ENCODE results near the gene ABCC1.

ABCC1 gene

DNA sequence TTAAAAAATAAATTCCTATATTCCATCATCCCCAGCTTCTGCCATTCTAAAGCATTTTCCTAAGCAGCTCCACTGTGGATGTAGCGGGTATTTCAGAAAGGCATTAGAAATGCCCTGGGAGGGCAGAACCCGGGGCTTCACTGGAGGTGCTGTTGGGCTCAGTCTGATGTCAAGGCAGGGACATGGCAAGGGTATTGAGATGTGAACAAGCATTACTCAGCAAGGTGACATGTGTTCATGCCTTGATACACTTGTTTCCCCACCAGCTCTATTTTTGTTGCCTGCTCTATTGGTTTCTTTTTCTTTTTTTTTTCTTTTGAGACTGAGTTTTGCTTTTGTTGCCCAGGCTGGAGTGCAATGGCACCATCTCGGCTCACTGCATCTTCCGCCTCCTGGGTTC lies 35.7 kb downstream of the ABCC1 start:
- Histone ChIP-seq H3K4me3 (ENCODE audit: low read depth in 1 of 2, low read length in 1 of 2) (no peak overlapping the region), H3K9me3 (peaks cover 9% of the 10 kb centered on the region), H3K4me1 (ENCODE audit: control insufficient read depth in 1 of 2, insufficient read depth in 1 of 2, low read depth in 1 of 2, low read length in 1 of 2) (peaks cover 25 to 31% of the 10 kb centered on the region in 2 experiments), H3K27me3 (no peaks in the 10 kb centered on the region), H3K36me3 (no peaks in the 10 kb centered on the region), H3K27ac (no peak overlapping the region)
- TF ChIP-seq, protein P1, sequence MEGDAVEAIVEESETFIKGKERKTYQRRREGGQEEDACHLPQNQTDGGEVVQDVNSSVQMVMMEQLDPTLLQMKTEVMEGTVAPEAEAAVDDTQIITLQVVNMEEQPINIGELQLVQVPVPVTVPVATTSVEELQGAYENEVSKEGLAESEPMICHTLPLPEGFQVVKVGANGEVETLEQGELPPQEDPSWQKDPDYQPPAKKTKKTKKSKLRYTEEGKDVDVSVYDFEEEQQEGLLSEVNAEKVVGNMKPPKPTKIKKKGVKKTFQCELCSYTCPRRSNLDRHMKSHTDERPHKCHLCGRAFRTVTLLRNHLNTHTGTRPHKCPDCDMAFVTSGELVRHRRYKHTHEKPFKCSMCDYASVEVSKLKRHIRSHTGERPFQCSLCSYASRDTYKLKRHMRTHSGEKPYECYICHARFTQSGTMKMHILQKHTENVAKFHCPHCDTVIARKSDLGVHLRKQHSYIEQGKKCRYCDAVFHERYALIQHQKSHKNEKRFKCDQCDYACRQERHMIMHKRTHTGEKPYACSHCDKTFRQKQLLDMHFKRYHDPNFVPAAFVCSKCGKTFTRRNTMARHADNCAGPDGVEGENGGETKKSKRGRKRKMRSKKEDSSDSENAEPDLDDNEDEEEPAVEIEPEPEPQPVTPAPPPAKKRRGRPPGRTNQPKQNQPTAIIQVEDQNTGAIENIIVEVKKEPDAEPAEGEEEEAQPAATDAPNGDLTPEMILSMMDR (IDR thresholded peaks at IDR 0.05), result no peak

DNA sequence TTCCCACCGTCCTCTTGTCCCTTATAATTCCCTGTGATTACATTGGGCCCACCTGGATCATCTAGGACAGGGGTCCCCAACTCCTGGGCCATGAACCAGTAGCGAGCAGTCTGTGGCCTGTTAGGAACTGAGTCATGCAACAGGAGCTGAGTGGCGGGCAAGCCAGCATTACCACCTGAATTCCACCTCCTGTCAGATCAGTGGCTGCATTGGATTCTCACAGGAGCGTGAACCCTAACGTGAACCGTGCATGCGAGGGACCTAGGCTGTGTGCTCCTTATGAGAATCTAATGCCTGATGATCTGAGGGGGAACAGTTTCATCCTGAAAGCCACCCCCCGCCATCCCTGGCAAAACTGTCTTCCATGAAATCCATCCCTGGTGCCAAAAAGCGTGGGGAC lies 36.8 kb downstream of the ABCC1 start:
- H3K27ac ChIP-seq, result no peak overlapping the region
- H3K9me3 ChIP-seq, result peaks cover 9% of the 10 kb centered on the region
- H3K36me3 ChIP-seq, result peaks cover under 1% of the 10 kb centered on the region
- no peak overlapping the region for H3K4me3 ChIP-seq (ENCODE audit: low read depth in 1 of 2, low read length in 1 of 2)
- H3K4me1 ChIP-seq (ENCODE audit: control insufficient read depth in 1 of 2, insufficient read depth in 1 of 2, low read depth in 1 of 2, low read length in 1 of 2), result peaks cover 25 to 34% of the 10 kb centered on the region in 2 experiments
- TF ChIP-seq, protein P1 (IDR thresholded peaks at IDR 0.05), result no peak
- H3K27me3 ChIP-seq, result no peaks in the 10 kb centered on the region

DNA sequence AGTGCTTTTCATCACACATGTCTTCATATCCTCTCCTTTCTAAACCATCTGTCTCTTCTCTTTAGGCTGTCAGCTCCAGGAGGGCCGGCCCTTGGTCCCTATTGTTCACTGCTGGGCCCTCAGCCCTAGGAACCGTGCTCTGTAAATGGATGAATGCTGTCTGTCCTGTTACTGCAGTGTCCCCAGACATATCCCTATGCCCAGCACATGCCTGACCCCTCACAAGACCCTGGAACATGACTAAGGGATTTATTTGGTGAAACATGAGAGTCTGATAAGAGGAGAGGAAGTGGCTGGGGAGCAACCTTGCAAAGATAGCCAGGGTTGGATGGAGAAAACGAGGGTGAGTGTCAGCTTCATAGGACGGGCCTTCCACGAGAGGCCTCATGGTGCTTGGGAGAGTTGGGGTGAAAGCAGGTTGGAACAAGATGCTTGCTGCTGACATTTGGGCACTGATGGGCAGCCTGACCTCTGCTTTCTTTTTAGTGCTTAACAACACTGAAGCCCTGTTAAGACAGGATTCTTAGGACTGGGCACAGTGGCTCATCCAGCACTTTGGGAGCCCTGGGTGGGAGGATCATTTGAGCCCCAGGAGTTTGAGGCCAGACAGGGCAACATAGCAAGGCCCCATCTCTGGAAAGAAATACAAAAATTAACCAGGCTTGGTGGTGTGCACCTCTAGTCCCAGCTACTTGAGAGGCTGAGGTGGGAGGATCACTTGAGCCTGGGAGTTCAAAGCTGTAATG lies 39.0 kb downstream of the ABCC1 start:
- Histone ChIP-seq H3K27ac (peak overlapping the region; percentile 76), H3K36me3 (peaks cover 6% of the 10 kb centered on the region), H3K9me3 (no peaks in the 10 kb centered on the region), H3K4me3 (ENCODE audit: low read depth in 1 of 2, low read length in 1 of 2) (no peak overlapping the region), H3K4me1 (ENCODE audit: control insufficient read depth in 1 of 2, insufficient read depth in 1 of 2, low read depth in 1 of 2, low read length in 1 of 2) (peaks cover 25 to 34% of the 10 kb centered on the region in 2 experiments), H3K27me3 (no peaks in the 10 kb centered on the region)
- TF ChIP-seq, protein P1 (IDR thresholded peaks at IDR 0.05), result no peak

DNA sequence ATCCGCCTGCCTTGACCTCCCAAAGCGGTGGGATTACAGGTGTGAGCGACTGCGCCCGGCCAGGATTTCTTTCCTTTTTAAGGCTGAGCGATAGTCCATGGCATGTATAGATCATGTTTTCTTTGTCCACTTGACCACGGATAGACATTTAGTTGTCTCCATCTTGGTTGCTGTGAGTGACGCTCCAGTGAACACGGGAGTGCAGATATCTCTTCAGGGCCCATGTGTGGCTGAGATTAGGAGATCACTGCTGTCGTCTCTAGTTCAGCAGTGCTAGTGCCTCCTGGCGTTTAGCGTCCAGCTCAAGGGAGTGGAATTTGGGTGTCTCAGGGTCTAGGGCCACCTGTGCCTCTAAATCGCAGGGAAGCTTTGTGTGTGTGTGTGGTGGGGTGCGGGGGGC lies 41.5 kb downstream of the ABCC1 start:
- Histone ChIP-seq H3K4me3 (ENCODE audit: low read depth in 1 of 2, low read length in 1 of 2) (no peak overlapping the region), H3K36me3 (peaks cover 11% of the 10 kb centered on the region), H3K4me1 (ENCODE audit: control insufficient read depth in 1 of 2, insufficient read depth in 1 of 2, low read depth in 1 of 2, low read length in 1 of 2) (peaks cover 25 to 34% of the 10 kb centered on the region in 2 experiments), H3K27me3 (no peaks in the 10 kb centered on the region), H3K27ac (no peak overlapping the region), H3K9me3 (no peaks in the 10 kb centered on the region)
- TF ChIP-seq, protein P1 (IDR thresholded peaks at IDR 0.05), result no peak

DNA sequence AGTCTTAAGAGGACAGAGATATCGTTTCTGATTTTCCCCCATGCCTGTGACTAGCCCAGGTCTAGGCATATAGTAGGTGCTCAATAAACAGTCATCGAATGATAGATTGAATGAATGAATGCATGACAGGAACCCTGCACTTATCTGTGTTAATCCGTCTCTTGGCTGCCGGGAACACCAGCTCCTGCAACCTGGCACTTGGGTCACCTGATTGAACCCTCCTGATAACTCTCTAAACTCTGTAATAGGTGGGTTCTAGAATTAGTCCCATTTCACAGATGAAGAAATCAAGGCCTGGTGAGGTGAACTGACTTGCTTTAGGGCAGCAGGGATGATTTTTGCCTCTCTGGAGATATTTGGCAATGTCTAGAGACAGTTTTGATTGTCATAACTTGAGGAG lies 43.7 kb downstream of the ABCC1 start:
- Histone ChIP-seq H3K27me3 (no peaks in the 10 kb centered on the region), H3K9me3 (no peaks in the 10 kb centered on the region), H3K36me3 (peaks cover 11% of the 10 kb centered on the region), H3K4me1 (ENCODE audit: control insufficient read depth in 1 of 2, insufficient read depth in 1 of 2, low read depth in 1 of 2, low read length in 1 of 2) (peaks cover 14 to 23% of the 10 kb centered on the region in 2 experiments), H3K4me3 (ENCODE audit: low read depth in 1 of 2, low read length in 1 of 2) (no peak overlapping the region), H3K27ac (no peak overlapping the region)
- TF ChIP-seq, protein P1 (IDR thresholded peaks at IDR 0.05), result no peak
